CD8-positive, alpha-beta memory T cell (primary cell): ENCODE measurements around the gene CSMD2. TPM values are rescaled to one million over a fixed set of nuclear protein-coding genes. Genes with fewer than 3 reads are reported as not detected.

Experiments used
- CTCF ChIA-PET: fragments of 350-600 bp; sonication (Branson Sonifier 250); formaldehyde crosslinking; loops from one replicate; lab custom pipeline; 2021; ENCODE audit warnings: antibody characterized with exemption; lab: Charles Lee
- POLR2A ChIA-PET: fragments of 350-600 bp; sonication (Branson Sonifier 250); formaldehyde crosslinking; loops from one replicate; lab custom pipeline; 2021; ENCODE audit warnings: antibody characterized with exemption; lab: Charles Lee
- DNase-seq, 5 donors: peaks; one replicate each; pipeline versions ENCODE4 v3.0.0 to v3.0.0-alpha.2; 2020 to 2022; ENCODE audit warnings: mixed read lengths in 1 of 5
- H3K27ac ChIP-seq: one replicate; pipeline ENCODE4 v1.7.0; 2013; ENCODE audit warnings: low read depth, mild to moderate bottlenecking, low read length, moderate library complexity
- H3K27me3 ChIP-seq: 2 replicates; pipeline ENCODE4 v1.7.0; 2013; ENCODE audit warnings: low read length, mild to moderate bottlenecking; ENCODE audit not compliant: insufficient read depth, poor library complexity, severe bottlenecking
- H3K36me3 ChIP-seq: 2 replicates; pipeline ENCODE4 v1.7.0; 2013; ENCODE audit warnings: mild to moderate bottlenecking, low read length, moderate library complexity; ENCODE audit not compliant: insufficient read depth
- H3K4me1 ChIP-seq: 2 replicates; pipeline ENCODE4 v1.7.0; 2013; ENCODE audit warnings: mild to moderate bottlenecking, low read length, moderate library complexity; ENCODE audit not compliant: insufficient read depth
- H3K4me3 ChIP-seq: 2 replicates; pipeline ENCODE4 v1.7.0; 2013; ENCODE audit warnings: mild to moderate bottlenecking, low read length
- H3K9me3 ChIP-seq: 2 replicates; pipeline ENCODE4 v1.7.0; 2013; ENCODE audit warnings: mild to moderate bottlenecking, low read length
- H3K27ac Mint-ChIP-seq, 8 donors: one replicate each; pipeline ENCODE4 v1.8.0; 2020 to 2021; ENCODE audit warnings: mixed read lengths in 8 of 8, mild to moderate bottlenecking in 6 of 8, inconsistent platforms in 3 of 8, moderate library complexity in 3 of 8
- H3K27me3 Mint-ChIP-seq, 2 donors: one replicate each; pipeline ENCODE4 v1.8.0; 2020 to 2021; ENCODE audit warnings: mixed read lengths in 2 of 2, mild to moderate bottlenecking in 1 of 2, moderate library complexity in 1 of 2
- H3K36me3 Mint-ChIP-seq, 3 donors: one replicate each; pipeline ENCODE4 v1.8.0; 2020 to 2021; ENCODE audit warnings: mixed read lengths in 3 of 3, inconsistent platforms in 1 of 3, mild to moderate bottlenecking in 1 of 3
- H3K4me1 Mint-ChIP-seq, 3 donors: one replicate each; pipeline ENCODE4 v1.8.0; 2020 to 2021; ENCODE audit warnings: mixed read lengths in 3 of 3, inconsistent platforms in 1 of 3, mild to moderate bottlenecking in 1 of 3
- H3K4me3 Mint-ChIP-seq, 7 donors: one replicate each; pipeline ENCODE4 v1.8.0; 2020 to 2021; ENCODE audit warnings: mixed read lengths in 7 of 7, mild to moderate bottlenecking in 6 of 7, moderate library complexity in 4 of 7, inconsistent platforms in 2 of 7
- H3K9me3 Mint-ChIP-seq, 5 donors: one replicate each; pipeline ENCODE4 v1.8.0; 2020 to 2022; ENCODE audit warnings: mixed read lengths in 5 of 5, mild to moderate bottlenecking in 3 of 5, moderate library complexity in 2 of 5, inconsistent platforms in 1 of 5
- polyA plus RNA-seq: library from polyadenylated mRNA; unstranded; fragments of 300-500 nt; fragmentation: Illumina TruSeq; gene quantifications from one replicate; pipeline ENCODE4 v1.2.3, GENCODE V29; 2021
- total RNA-seq, 2 experiments: library from RNA; stranded (reverse); gene quantifications; one replicate each; pipeline ENCODE4 v1.2.3, GENCODE V29; 2021

The CSMD2 gene
- total and polyA plus RNA-seq, 3 experiments from 2014 or later = not detected

- Histone ChIP-seq H3K4me3 (no peak overlapping the region), H3K27me3 (no peaks in the 10 kb centered on the region), H3K9me3 (no peaks in the 10 kb centered on the region), H3K27ac (no peak overlapping the region), H3K4me1 (no peaks in the 10 kb centered on the region), H3K36me3 (no peaks in the 10 kb centered on the region)
- H3K36me3 Mint-ChIP-seq = no peaks in the 10 kb centered on the region
- ChIA-PET POLR2A (no interaction called here), CTCF (no interaction called here)
- H3K4me3 Mint-ChIP-seq = no peak overlapping the region
- peaks cover 12% of the 10 kb centered on the region in 2 donors for H3K27me3 Mint-ChIP-seq
- no peak overlapping the region for H3K27ac Mint-ChIP-seq
- H3K4me1 Mint-ChIP-seq = no peaks in the 10 kb centered on the region
- no peak for DNase-seq
- peaks cover 0 to 2% (median 0%) of the 10 kb centered on the region in 5 donors for H3K9me3 Mint-ChIP-seq
Measured at GRCh38 chr1:34013958-34014737, 150.9 kb downstream of the CSMD2 start.

- Histone ChIP-seq H3K36me3 (no peaks in the 10 kb centered on the region), H3K27ac (no peak overlapping the region), H3K4me1 (no peaks in the 10 kb centered on the region), H3K27me3 (no peaks in the 10 kb centered on the region), H3K4me3 (no peak overlapping the region), H3K9me3 (no peaks in the 10 kb centered on the region)
- peaks cover 11 to 12% of the 10 kb centered on the region in 2 donors for H3K27me3 Mint-ChIP-seq
- H3K36me3 Mint-ChIP-seq = no peaks in the 10 kb centered on the region
- peaks cover 0 to 2% (median 0%) of the 10 kb centered on the region in 5 donors for H3K9me3 Mint-ChIP-seq
- H3K27ac Mint-ChIP-seq = no peak overlapping the region
- no peak for DNase-seq
- H3K4me3 Mint-ChIP-seq = no peak overlapping the region
- H3K4me1 Mint-ChIP-seq = no peaks in the 10 kb centered on the region
- ChIA-PET CTCF (interaction anchor here (0.9 kb wide), 1 partner anchor 10 kb away, joined by 3 read pairs; no protein-coding TSS in a partner anchor), POLR2A (no interaction called here)
Measured at GRCh38 chr1:34013136-34013535, 151.9 kb downstream of the CSMD2 start.

GRCh38 chr1:34009340-34009985 lies 155.6 kb downstream of the CSMD2 start:
- no peak overlapping the region for H3K4me3 ChIP-seq
- no peaks in the 10 kb centered on the region for H3K9me3 ChIP-seq
- no peaks in the 10 kb centered on the region for H3K4me1 ChIP-seq
- CTCF ChIA-PET = no interaction called here
- POLR2A ChIA-PET = no interaction called here
- Mint-ChIP-seq H3K9me3 (peaks cover 0 to 2% (median 0%) of the 10 kb centered on the region in 5 donors), H3K36me3 (no peaks in the 10 kb centered on the region), H3K27me3 (peaks cover 4 to 7% of the 10 kb centered on the region in 2 donors), H3K27ac (no peak overlapping the region), H3K4me1 (no peaks in the 10 kb centered on the region), H3K4me3 (no peak overlapping the region)
- no peak overlapping the region for H3K27ac ChIP-seq
- no peaks in the 10 kb centered on the region for H3K36me3 ChIP-seq
- H3K27me3 ChIP-seq = no peaks in the 10 kb centered on the region
- no peak for DNase-seq

GRCh38 chr1:34007760-34008159 lies 157.3 kb downstream of the CSMD2 start:
- H3K4me3 ChIP-seq = no peak overlapping the region
- Mint-ChIP-seq H3K9me3 (peaks cover 0 to 2% (median 0%) of the 10 kb centered on the region in 5 donors), H3K4me1 (no peaks in the 10 kb centered on the region), H3K36me3 (no peaks in the 10 kb centered on the region), H3K4me3 (no peak overlapping the region), H3K27ac (no peak overlapping the region), H3K27me3 (peaks cover 0 to 3% of the 10 kb centered on the region in 2 donors)
- H3K36me3 ChIP-seq = no peaks in the 10 kb centered on the region
- no peaks in the 10 kb centered on the region for H3K4me1 ChIP-seq
- H3K9me3 ChIP-seq = no peaks in the 10 kb centered on the region
- no peak for DNase-seq
- ChIA-PET POLR2A (no interaction called here), CTCF (no interaction called here)
- H3K27ac ChIP-seq = no peak overlapping the region
- no peaks in the 10 kb centered on the region for H3K27me3 ChIP-seq

- Histone ChIP-seq H3K4me3 (no peak overlapping the region), H3K4me1 (no peaks in the 10 kb centered on the region), H3K36me3 (no peaks in the 10 kb centered on the region), H3K27ac (no peak overlapping the region), H3K9me3 (no peaks in the 10 kb centered on the region), H3K27me3 (no peaks in the 10 kb centered on the region)
- CTCF ChIA-PET = no interaction called here
- H3K27me3 Mint-ChIP-seq = peaks cover 0 to 3% of the 10 kb centered on the region in 2 donors
- no peak overlapping the region for H3K4me3 Mint-ChIP-seq
- POLR2A ChIA-PET = no interaction called here
- no peaks in the 10 kb centered on the region for H3K36me3 Mint-ChIP-seq
- H3K27ac Mint-ChIP-seq = no peak overlapping the region
- no peaks in the 10 kb centered on the region for H3K9me3 Mint-ChIP-seq
- no peaks in the 10 kb centered on the region for H3K4me1 Mint-ChIP-seq
- DNase-seq = no peak
Measured at GRCh38 chr1:34005309-34005708, 159.7 kb downstream of the CSMD2 start.

- no peak overlapping the region for H3K27ac ChIP-seq
- no peaks in the 10 kb centered on the region for H3K9me3 Mint-ChIP-seq
- H3K27ac Mint-ChIP-seq = no peak overlapping the region
- H3K4me3 Mint-ChIP-seq = no peak overlapping the region
- H3K4me1 ChIP-seq = no peaks in the 10 kb centered on the region
- DNase-seq = no peak
- ChIA-PET POLR2A (no interaction called here), CTCF (interaction anchor here (0.9 kb wide), 1 partner anchor 10 kb away, joined by 3 read pairs; no protein-coding TSS in a partner anchor)
- no peaks in the 10 kb centered on the region for H3K36me3 Mint-ChIP-seq
- H3K27me3 ChIP-seq = no peaks in the 10 kb centered on the region
- H3K4me3 ChIP-seq = no peak overlapping the region
- H3K27me3 Mint-ChIP-seq = peaks cover 0 to 3% of the 10 kb centered on the region in 2 donors
- H3K4me1 Mint-ChIP-seq = no peaks in the 10 kb centered on the region
- no peaks in the 10 kb centered on the region for H3K9me3 ChIP-seq
- H3K36me3 ChIP-seq = no peaks in the 10 kb centered on the region
Measured at GRCh38 chr1:34002810-34003209, 162.2 kb downstream of the CSMD2 start.

- H3K4me1 ChIP-seq = no peaks in the 10 kb centered on the region
- H3K4me3 ChIP-seq = no peak overlapping the region
- ChIA-PET POLR2A (no interaction called here), CTCF (no interaction called here)
- no peaks in the 10 kb centered on the region for H3K9me3 ChIP-seq
- no peaks in the 10 kb centered on the region for H3K36me3 ChIP-seq
- Mint-ChIP-seq H3K36me3 (no peaks in the 10 kb centered on the region), H3K4me3 (no peak overlapping the region), H3K27ac (no peak overlapping the region), H3K27me3 (peaks cover 0 to 6% of the 10 kb centered on the region in 2 donors), H3K4me1 (no peaks in the 10 kb centered on the region), H3K9me3 (no peaks in the 10 kb centered on the region)
- no peak overlapping the region for H3K27ac ChIP-seq
- H3K27me3 ChIP-seq = no peaks in the 10 kb centered on the region
- no peak for DNase-seq
Measured at GRCh38 chr1:33997127-33998036, 167.6 kb downstream of the CSMD2 start.
